CD14-positive monocyte (primary cell): ENCODE results near the gene GRIK2. TPM values are rescaled to one million over a fixed set of nuclear protein-coding genes. Genes with fewer than 3 reads are reported as not detected.

Experiments used
- DNase-seq, 3 donors: peaks; one replicate each; pipeline ENCODE4 v3.0.0-alpha.2; 2011 to 2022
- H2AFZ ChIP-seq: 2 replicates; pipeline ENCODE4 v1.6.0; 2012; ENCODE audit warnings: mild to moderate bottlenecking, low read depth, low read length, inconsistent platforms; ENCODE audit not compliant: insufficient read depth, poor library complexity, severe bottlenecking
- H3K27ac ChIP-seq, 2 donors: 1 replicate in 1 of 2; 2 replicates in 1 of 2; pipeline ENCODE4 v1.5.1; 2012 to 2013; ENCODE audit warnings: low read length in 2 of 2, control low read depth in 1 of 2, inconsistent platforms in 1 of 2, low read depth in 1 of 2, mild to moderate bottlenecking in 1 of 2
- H3K27me3 ChIP-seq, 2 donors: one replicate each; pipeline versions ENCODE4 v1.6.0 to v1.6.1; 2011 to 2013; ENCODE audit warnings: low read length in 2 of 2; ENCODE audit not compliant: control insufficient read depth in 2 of 2, insufficient read depth in 2 of 2
- H3K36me3 ChIP-seq, 2 donors: replicated peaks in 1 of 2; 1 replicate in 1 of 2; 2 replicates in 1 of 2; pipeline versions ENCODE4 v1.5.1 to v1.6.1; 2012 to 2013; ENCODE audit warnings: low read length in 2 of 2, control low read depth in 1 of 2, inconsistent platforms in 1 of 2, mild to moderate bottlenecking in 1 of 2; ENCODE audit not compliant: insufficient read depth in 2 of 2, control insufficient read depth in 1 of 2
- H3K4me1 ChIP-seq, 2 donors: 1 replicate in 1 of 2; 2 replicates in 1 of 2; pipeline versions ENCODE4 v1.5.1 to v1.6.1; 2012 to 2013; ENCODE audit warnings: low read length in 2 of 2, control low read depth in 1 of 2, inconsistent platforms in 1 of 2, mild to moderate bottlenecking in 1 of 2, moderate library complexity in 1 of 2; ENCODE audit not compliant: insufficient read depth in 2 of 2, control insufficient read depth in 1 of 2
- H3K4me2 ChIP-seq: replicated peaks from 2 replicates; pipeline ENCODE3; 2012; ENCODE audit warnings: low read length, moderate library complexity, mild to moderate bottlenecking; ENCODE audit not compliant: poor library complexity, severe bottlenecking; ENCODE audit errors: extremely low read depth
- H3K4me3 ChIP-seq, 3 experiments: fragments of 200-600 bp in 1 of 3; sonication (generic) in 1 of 3; replicated peaks in 1 of 3; 1 replicate in 2 of 3; 2 replicates in 1 of 3; pipeline ENCODE4 v1.5.1; 2011 to 2013; ENCODE audit warnings: low read length in 3 of 3, mild to moderate bottlenecking in 3 of 3, control low read depth in 2 of 3, low read depth in 2 of 3, inconsistent platforms in 1 of 3, moderate library complexity in 1 of 3
- H3K79me2 ChIP-seq: 2 replicates; pipeline ENCODE4 v1.6.0; 2012; ENCODE audit warnings: mild to moderate bottlenecking, control low read depth, inconsistent platforms, low read length, moderate library complexity; ENCODE audit not compliant: insufficient read depth
- H3K9ac ChIP-seq: 2 replicates; pipeline ENCODE4 v1.6.0; 2017; ENCODE audit warnings: low read length, mild to moderate bottlenecking; ENCODE audit not compliant: insufficient read depth, poor library complexity, severe bottlenecking
- H3K9me3 ChIP-seq, 2 donors: replicated peaks in 1 of 2; 1 replicate in 1 of 2; 2 replicates in 1 of 2; pipeline versions ENCODE4 v1.5.1 to v1.6.1; 2012 to 2013; ENCODE audit warnings: low read length in 2 of 2, control low read depth in 1 of 2; ENCODE audit not compliant: control insufficient read depth in 1 of 2, insufficient read depth in 1 of 2
- H4K20me1 ChIP-seq: 2 replicates; pipeline ENCODE4 v1.6.0; 2012; ENCODE audit warnings: mild to moderate bottlenecking, low read length, control low read depth, moderate library complexity; ENCODE audit not compliant: insufficient read depth
- H3K27ac Mint-ChIP-seq, 7 donors: one replicate each; pipeline ENCODE4 v1.8.0; 2020; ENCODE audit warnings: mild to moderate bottlenecking in 7 of 7, mixed read lengths in 7 of 7, moderate library complexity in 6 of 7, inconsistent platforms in 2 of 7
- H3K27me3 Mint-ChIP-seq, 3 donors: one replicate each; pipeline ENCODE4 v1.8.0; 2021 to 2022; ENCODE audit warnings: low read depth in 3 of 3, mild to moderate bottlenecking in 3 of 3, mixed read lengths in 3 of 3, moderate library complexity in 3 of 3, inconsistent platforms in 1 of 3
- H3K36me3 Mint-ChIP-seq, 2 donors: one replicate each; pipeline ENCODE4 v1.8.0; 2020; ENCODE audit warnings: mixed read lengths in 2 of 2, inconsistent platforms in 1 of 2, mild to moderate bottlenecking in 1 of 2
- H3K4me1 Mint-ChIP-seq: one replicate; pipeline ENCODE4 v1.8.0; 2020; ENCODE audit warnings: mild to moderate bottlenecking, mixed read lengths
- H3K4me3 Mint-ChIP-seq, 2 donors: one replicate each; pipeline ENCODE4 v1.8.0; 2020; ENCODE audit warnings: mild to moderate bottlenecking in 2 of 2, mixed read lengths in 2 of 2, moderate library complexity in 1 of 2
- H3K9me3 Mint-ChIP-seq, 7 donors: one replicate each; pipeline ENCODE4 v1.8.0; 2020 to 2022; ENCODE audit warnings: mixed read lengths in 7 of 7, mild to moderate bottlenecking in 6 of 7, moderate library complexity in 6 of 7, inconsistent platforms in 2 of 7
- WGBS: methylation state at CpG from one replicate; pipeline ENCODE4 v1.1.5; 2013; ENCODE audit warnings: missing lambda C conversion rate; ENCODE audit not compliant: insufficient coverage; 5-methylcytosine and 5-hydroxymethylcytosine counted together
- intact Hi-C, 2 donors: fragments of 100-400 bp; cut with micrococcal nuclease; formaldehyde crosslinking; loops; one replicate each; pipeline versions ENCODE4 v1.15.0 to v1.15.1; 2023
- polyA plus RNA-seq, 3 donors: library from polyadenylated mRNA; depleted of rRNA in 1 of 3; unstranded in 2 of 3; stranded (reverse) in 1 of 3; fragments of 300-500 nt in 2 of 3; fragments of >200 nt in 1 of 3; fragmentation: Illumina TruSeq in 2 of 3; gene quantifications; 1 replicate in 2 of 3; 2 replicates in 1 of 3; pipeline ENCODE4 v1.2.3, GENCODE V29; 2012 to 2021
- TF ChIP-seq, protein P1 (sequence below): fragments of 200-600 bp; IDR thresholded peaks from one replicate; pipeline ENCODE4 v1.8.0; 2022; ENCODE audit warnings: antibody characterized with exemption, mild to moderate bottlenecking

GRIK2 gene
- polyA plus RNA-seq, 3 donors = not detected

DNA sequence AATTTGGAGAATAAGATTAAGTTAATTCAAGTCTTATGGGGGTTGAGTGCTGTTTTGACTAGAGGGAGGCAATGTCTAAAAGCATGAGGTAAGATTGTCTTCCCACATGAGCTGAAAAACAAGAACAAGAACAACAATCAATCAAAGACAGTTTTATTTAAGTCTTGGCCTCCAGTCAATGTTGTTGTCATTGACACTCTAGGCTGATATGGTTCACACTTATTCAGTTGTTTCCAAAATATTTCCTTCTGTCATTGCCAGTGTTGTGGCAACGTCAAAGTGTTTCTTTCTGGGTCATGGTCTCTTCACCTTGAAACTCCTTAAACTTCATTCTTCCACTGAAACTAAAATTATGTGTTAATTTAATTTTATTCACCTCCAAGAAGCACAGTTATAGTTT is 72.4 kb downstream of the GRIK2 start:
- Histone ChIP-seq H3K4me3 (no peak overlapping the region), H3K4me2 (no peak overlapping the region), H3K27ac (no peak overlapping the region), H3K27me3 (no peaks in the 10 kb centered on the region), H3K36me3 (no peaks in the 10 kb centered on the region), H3K9ac (no peak overlapping the region), H3K4me1 (no peaks in the 10 kb centered on the region), H3K9me3 (no peaks in the 10 kb centered on the region), H3K79me2 (no peaks in the 10 kb centered on the region), H2AFZ (no peak overlapping the region), H4K20me1 (no peaks in the 10 kb centered on the region)
- Mint-ChIP-seq H3K4me1 (no peaks in the 10 kb centered on the region), H3K4me3 (no peak overlapping the region), H3K9me3 (no peaks in the 10 kb centered on the region), H3K27ac (no peak overlapping the region), H3K36me3 (no peaks in the 10 kb centered on the region), H3K27me3 (no peaks in the 10 kb centered on the region)
- WGBS = no CpG with 5 or more reads among the region's 1 CpG
- DNase-seq = no peak
- intact Hi-C loops = no loop called here
- TF ChIP-seq, protein P1, sequence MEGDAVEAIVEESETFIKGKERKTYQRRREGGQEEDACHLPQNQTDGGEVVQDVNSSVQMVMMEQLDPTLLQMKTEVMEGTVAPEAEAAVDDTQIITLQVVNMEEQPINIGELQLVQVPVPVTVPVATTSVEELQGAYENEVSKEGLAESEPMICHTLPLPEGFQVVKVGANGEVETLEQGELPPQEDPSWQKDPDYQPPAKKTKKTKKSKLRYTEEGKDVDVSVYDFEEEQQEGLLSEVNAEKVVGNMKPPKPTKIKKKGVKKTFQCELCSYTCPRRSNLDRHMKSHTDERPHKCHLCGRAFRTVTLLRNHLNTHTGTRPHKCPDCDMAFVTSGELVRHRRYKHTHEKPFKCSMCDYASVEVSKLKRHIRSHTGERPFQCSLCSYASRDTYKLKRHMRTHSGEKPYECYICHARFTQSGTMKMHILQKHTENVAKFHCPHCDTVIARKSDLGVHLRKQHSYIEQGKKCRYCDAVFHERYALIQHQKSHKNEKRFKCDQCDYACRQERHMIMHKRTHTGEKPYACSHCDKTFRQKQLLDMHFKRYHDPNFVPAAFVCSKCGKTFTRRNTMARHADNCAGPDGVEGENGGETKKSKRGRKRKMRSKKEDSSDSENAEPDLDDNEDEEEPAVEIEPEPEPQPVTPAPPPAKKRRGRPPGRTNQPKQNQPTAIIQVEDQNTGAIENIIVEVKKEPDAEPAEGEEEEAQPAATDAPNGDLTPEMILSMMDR = no peak

DNA sequence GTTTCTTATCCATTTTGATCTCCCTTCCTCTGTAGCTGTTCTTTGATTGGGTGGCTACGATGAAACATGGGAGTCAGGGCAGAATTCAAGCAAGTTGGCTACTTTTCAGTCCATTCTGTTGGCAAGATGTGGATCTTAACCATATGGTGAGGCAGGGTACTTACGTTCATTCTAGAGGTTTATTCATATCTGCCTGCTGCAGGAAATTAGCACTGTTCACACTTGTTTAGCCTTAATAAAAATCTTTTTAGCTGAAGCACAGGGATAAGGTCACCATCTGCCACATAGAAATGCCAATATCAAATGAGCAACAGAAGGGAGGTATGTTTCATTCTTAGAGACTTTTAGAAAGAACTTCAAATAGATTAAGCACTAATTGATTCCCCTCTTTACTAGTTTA is 83.9 kb downstream of the GRIK2 start:
- H3K27ac ChIP-seq = no peak overlapping the region
- no peaks in the 10 kb centered on the region for H3K27me3 ChIP-seq
- no peaks in the 10 kb centered on the region for H3K4me1 ChIP-seq
- H3K9ac ChIP-seq = no peak overlapping the region
- H3K36me3 ChIP-seq = no peaks in the 10 kb centered on the region
- Mint-ChIP-seq H3K4me1 (no peaks in the 10 kb centered on the region), H3K4me3 (no peak overlapping the region), H3K27ac (no peak overlapping the region), H3K27me3 (peaks cover 0 to 2% (median 0%) of the 10 kb centered on the region in 3 donors), H3K36me3 (no peaks in the 10 kb centered on the region), H3K9me3 (peaks cover 0 to under 1% (median 0%) of the 10 kb centered on the region in 7 donors)
- H4K20me1 ChIP-seq = no peaks in the 10 kb centered on the region
- intact Hi-C loops = no loop called here
- WGBS = no CpG with 5 or more reads among the region's 2 CpGs
- H2AFZ ChIP-seq = no peak overlapping the region
- no peak for DNase-seq
- no peak overlapping the region for H3K4me2 ChIP-seq
- H3K4me3 ChIP-seq = no peak overlapping the region
- H3K9me3 ChIP-seq = no peaks in the 10 kb centered on the region
- H3K79me2 ChIP-seq = no peaks in the 10 kb centered on the region
- TF ChIP-seq, protein P1 = no peak
